GM12872 (cell line): ENCODE data around the gene ANKRA2.

Source experiments
- TF ChIP-seq, protein P1 (sequence below): IDR thresholded peaks from 3 replicates; pipeline ENCODE4 v1.5.1; 2011; ENCODE audit warnings: low read depth, mild to moderate bottlenecking, low read length, moderate library complexity; ENCODE audit not compliant: insufficient read depth

The ANKRA2 gene

GRCh38 chr5:73599380-73599779 is 33.9 kb upstream of the ANKRA2 start:
- TF ChIP-seq, protein P1, sequence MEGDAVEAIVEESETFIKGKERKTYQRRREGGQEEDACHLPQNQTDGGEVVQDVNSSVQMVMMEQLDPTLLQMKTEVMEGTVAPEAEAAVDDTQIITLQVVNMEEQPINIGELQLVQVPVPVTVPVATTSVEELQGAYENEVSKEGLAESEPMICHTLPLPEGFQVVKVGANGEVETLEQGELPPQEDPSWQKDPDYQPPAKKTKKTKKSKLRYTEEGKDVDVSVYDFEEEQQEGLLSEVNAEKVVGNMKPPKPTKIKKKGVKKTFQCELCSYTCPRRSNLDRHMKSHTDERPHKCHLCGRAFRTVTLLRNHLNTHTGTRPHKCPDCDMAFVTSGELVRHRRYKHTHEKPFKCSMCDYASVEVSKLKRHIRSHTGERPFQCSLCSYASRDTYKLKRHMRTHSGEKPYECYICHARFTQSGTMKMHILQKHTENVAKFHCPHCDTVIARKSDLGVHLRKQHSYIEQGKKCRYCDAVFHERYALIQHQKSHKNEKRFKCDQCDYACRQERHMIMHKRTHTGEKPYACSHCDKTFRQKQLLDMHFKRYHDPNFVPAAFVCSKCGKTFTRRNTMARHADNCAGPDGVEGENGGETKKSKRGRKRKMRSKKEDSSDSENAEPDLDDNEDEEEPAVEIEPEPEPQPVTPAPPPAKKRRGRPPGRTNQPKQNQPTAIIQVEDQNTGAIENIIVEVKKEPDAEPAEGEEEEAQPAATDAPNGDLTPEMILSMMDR = no peak

DNA sequence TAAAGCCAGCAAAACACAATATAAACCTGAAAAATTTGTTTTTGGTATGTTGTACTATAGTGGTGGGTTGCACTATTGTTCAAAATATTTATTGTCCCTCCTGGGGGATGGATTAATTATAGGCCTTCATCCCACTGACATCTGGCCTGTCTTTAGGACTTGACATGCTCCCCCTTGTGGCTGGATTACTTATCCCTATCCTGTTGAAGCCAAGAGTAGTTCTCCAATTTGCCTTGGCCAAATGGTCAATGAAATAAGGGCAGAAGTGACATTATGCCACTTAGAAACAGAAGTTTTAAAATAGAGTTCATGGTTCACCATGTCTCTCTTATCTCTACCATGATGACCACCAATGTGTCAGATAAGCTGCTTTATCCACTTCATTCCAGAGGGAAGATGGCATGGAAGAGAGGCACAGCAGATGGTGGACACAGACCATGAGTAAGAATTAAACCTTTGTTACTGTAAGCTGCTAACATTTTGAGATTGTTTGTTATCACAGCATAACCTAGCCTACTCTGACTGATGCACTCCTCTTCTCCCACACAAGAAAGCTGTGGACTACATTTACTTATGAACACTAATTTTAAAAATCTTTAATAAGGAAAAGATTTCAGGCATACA is 31.4 kb upstream of the ANKRA2 start:
- TF ChIP-seq, protein P1 = peak; percentile 72

- TF ChIP-seq, protein P1 = no peak
Observed at GRCh38 chr5:73592551-73592950, 27.1 kb upstream of the ANKRA2 start.

DNA sequence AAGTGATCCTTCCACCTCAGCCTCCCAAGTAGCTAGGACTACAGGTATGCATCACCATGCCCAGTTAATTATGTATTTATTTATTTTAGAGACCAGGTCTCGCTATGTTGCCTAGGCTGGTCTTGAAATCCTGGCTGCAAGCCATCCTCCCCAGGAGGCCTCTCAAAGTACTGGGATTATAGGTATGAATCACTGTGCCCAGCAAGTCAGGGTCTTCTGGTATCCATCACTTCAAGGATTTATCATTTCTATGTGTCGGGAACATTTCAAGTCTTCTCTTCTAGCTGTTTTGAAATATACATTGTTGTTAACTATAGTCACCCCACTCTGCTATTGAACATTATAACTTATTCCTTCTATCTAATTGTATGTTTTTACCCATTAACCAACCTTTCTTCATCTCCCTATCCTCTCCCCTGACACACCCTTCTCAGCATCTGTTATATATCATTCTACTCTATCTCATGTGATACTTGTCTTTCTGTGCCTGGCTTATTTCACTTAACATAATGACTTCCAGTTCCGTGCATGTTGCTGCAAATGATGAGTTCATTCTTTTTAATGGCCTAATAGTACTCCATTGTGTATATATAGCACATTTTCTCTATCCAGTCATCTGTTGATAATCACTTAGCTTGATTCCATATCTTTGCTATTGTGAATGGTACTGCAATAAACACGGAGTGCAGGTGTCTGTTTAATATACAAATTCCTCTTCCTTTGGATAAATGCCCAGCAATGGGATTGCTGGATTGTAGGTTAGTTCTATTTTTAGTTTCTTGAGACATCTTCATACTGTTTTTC is 26.5 kb upstream of the ANKRA2 start:
- TF ChIP-seq, protein P1 = no peak

DNA sequence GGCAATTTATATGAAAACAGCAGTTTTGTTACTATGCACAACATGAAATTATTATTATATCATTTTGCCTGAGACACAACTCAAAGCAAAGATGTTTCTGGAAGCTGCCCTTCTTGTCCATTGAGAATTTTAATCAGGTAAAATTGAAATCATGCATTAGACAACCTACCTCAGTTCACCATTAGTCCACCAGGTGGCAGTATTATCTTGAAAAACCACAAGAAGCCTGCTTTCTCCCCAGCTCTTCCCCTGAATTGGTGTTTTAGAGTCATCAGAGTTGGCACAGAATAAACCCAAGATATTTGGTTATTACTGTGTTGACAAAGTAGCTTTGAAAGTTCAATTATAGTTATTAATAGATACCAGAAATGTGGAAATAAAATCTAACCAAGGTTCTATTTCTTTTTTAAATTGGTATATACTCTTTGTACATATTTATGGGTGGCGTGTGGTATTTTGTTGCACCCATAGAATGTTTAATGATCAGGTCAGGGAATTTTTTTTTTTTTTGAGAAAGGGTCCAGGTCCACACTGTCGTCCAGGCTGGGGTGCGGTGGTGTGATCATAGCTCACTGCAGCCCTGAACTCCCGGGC is 25.8 kb upstream of the ANKRA2 start:
- TF ChIP-seq, protein P1 = peak; percentile 59

DNA sequence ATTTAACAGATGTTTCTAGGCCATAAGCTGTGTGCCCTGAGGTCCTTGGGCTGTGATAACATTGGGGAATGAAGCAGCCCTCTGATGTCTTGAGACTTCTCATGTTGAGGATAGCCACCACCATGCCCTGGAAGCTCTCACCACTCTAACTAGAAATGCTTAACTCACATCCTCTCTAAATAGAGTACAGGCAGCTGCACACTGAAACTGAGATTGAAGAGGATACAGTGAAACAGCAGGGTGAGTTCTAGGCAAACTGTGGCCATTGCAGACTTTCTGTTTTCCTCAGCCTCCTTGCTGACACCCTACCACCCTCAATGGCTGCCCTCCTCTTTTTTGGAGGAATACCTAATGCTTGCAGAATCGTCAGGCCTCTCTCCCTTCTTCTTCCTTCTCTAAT is 22.5 kb upstream of the ANKRA2 start:
- TF ChIP-seq, protein P1 = no peak
